HepG2 (cell line): ENCODE results near the gene LSMEM2. TPM values are rescaled to one million over a fixed set of nuclear protein-coding genes. Genes with fewer than 3 reads are reported as not detected.

Experiments
- CENPBD1 ChIP-seq: sonication (generic); formaldehyde crosslinking; IDR thresholded peaks from 2 replicates; pipeline ENCODE4 v1.8.0; 2022; ENCODE audit warnings: missing genetic modification reagents, low read depth, mild to moderate bottlenecking, borderline replicate concordance
- EP300 ChIP-seq, 3 experiments: sonication (generic) in 1 of 3; formaldehyde crosslinking in 1 of 3; IDR thresholded peaks; 2 replicates each; pipeline versions ENCODE4 v1.5.1 to v1.6.1; 2011 to 2020; ENCODE audit warnings: low read depth in 2 of 3, low read length in 2 of 3, borderline replicate concordance in 1 of 3, improper control_type of control experiment in 1 of 3, mild to moderate bottlenecking in 1 of 3, missing genetic modification reagents in 1 of 3, moderate library complexity in 1 of 3
- HNF4G ChIP-seq, 2 experiments: sonication (generic) in 1 of 2; formaldehyde crosslinking in 1 of 2; IDR thresholded peaks; 2 replicates each; pipeline versions ENCODE4 v1.4.0 to v1.6.1; 2011 to 2020; ENCODE audit warnings: borderline replicate concordance in 2 of 2, low read depth in 2 of 2, mild to moderate bottlenecking in 2 of 2, low read length in 1 of 2, missing genetic modification reagents in 1 of 2, moderate library complexity in 1 of 2
- KLF12 ChIP-seq: sonication (generic); formaldehyde crosslinking; IDR thresholded peaks from 2 replicates; pipeline ENCODE4 v1.4.0; 2020; ENCODE audit warnings: missing genetic modification reagents, borderline replicate concordance
- MAF1 ChIP-seq: sonication (generic); formaldehyde crosslinking; IDR thresholded peaks from 2 replicates; pipeline ENCODE4 v1.5.0; 2020; ENCODE audit warnings: missing genetic modification reagents, borderline replicate concordance
- MAZ ChIP-seq, 2 experiments: sonication (generic) in 1 of 2; formaldehyde crosslinking in 1 of 2; IDR thresholded peaks; 2 replicates each; pipeline versions ENCODE4 v1.5.0 to v1.6.1; 2012 to 2020; ENCODE audit warnings: low read depth in 2 of 2, mild to moderate bottlenecking in 2 of 2, borderline replicate concordance in 1 of 2, improper control_type of control experiment in 1 of 2, low read length in 1 of 2, missing genetic modification reagents in 1 of 2, moderate library complexity in 1 of 2
- NONO ChIP-seq, 2 experiments: fragments of 450-650 bp in 1 of 2; sonication (generic) in 1 of 2; formaldehyde crosslinking in 1 of 2; IDR thresholded peaks in 1 of 2; conservative IDR thresholded peaks in 1 of 2; 2 replicates each; pipeline versions ENCODE4 v1.6.1 to v1.8.0; 2017 to 2022; ENCODE audit warnings: mild to moderate bottlenecking in 1 of 2, missing genetic modification reagents in 1 of 2, moderate library complexity in 1 of 2
- NRL ChIP-seq: sonication (generic); formaldehyde crosslinking; IDR thresholded peaks from 2 replicates; pipeline ENCODE4 v1.5.0; 2020; ENCODE audit warnings: missing genetic modification reagents, mild to moderate bottlenecking, moderate library complexity, borderline replicate concordance
- RFX3 ChIP-seq: IDR thresholded peaks from 2 replicates; pipeline ENCODE4 v1.6.1; 2016; ENCODE audit warnings: missing biosample characterization, missing genetic modification reagents
- RXRB ChIP-seq: IDR thresholded peaks from 2 replicates; pipeline ENCODE4 v1.6.1; 2016; ENCODE audit warnings: borderline replicate concordance, missing genetic modification reagents, missing compliant biosample characterization
- SMARCC2 ChIP-seq: fragments of 450-650 bp; IDR thresholded peaks from 2 replicates; pipeline ENCODE4 v1.6.1; 2017; ENCODE audit warnings: antibody characterized with exemption, mild to moderate bottlenecking
- SP5 ChIP-seq: IDR thresholded peaks from 2 replicates; pipeline ENCODE4 v1.6.1; 2016; ENCODE audit warnings: low read depth, borderline replicate concordance
- TGIF2 ChIP-seq: IDR thresholded peaks from 2 replicates; pipeline ENCODE4 v1.6.1; 2016; ENCODE audit warnings: control low read depth, missing compliant biosample characterization
- ZKSCAN1 ChIP-seq: fragments of 150-350 bp; IDR thresholded peaks from 2 replicates; pipeline ENCODE4 v1.6.1; 2014; ENCODE audit warnings: low read length
- ZNF207 ChIP-seq: fragments of 450-650 bp; IDR thresholded peaks from 2 replicates; pipeline ENCODE4 v1.6.1; 2016; ENCODE audit warnings: antibody characterized with exemption, borderline replicate concordance
- ZNF235 ChIP-seq: sonication (generic); formaldehyde crosslinking; IDR thresholded peaks from 2 replicates; pipeline ENCODE4 v1.8.1; 2023; ENCODE audit warnings: mild to moderate bottlenecking, missing genetic modification reagents, borderline replicate concordance
- ZNF562 ChIP-seq: sonication (generic); formaldehyde crosslinking; IDR thresholded peaks from 2 replicates; pipeline ENCODE4 v1.8.0; 2022; ENCODE audit warnings: missing genetic modification reagents, borderline replicate concordance
- ZNF616 ChIP-seq: sonication (generic); formaldehyde crosslinking; IDR thresholded peaks from 2 replicates; pipeline ENCODE4 v1.5.0; 2020; ENCODE audit warnings: low read depth, mild to moderate bottlenecking, missing genetic modification reagents
- ZNF724P ChIP-seq: sonication (generic); formaldehyde crosslinking; IDR thresholded peaks from 2 replicates; pipeline ENCODE4 v1.8.0; 2022; ENCODE audit warnings: missing genetic modification reagents, borderline replicate concordance
- ZSCAN12 ChIP-seq: sonication (generic); formaldehyde crosslinking; IDR thresholded peaks from 2 replicates; pipeline ENCODE4 v1.9.0; 2021; ENCODE audit warnings: mild to moderate bottlenecking, missing genetic modification reagents
- polyA plus RNA-seq, 8 experiments: library from polyadenylated mRNA; depleted of rRNA in 3 of 8; stranded (reverse) in 7 of 8; unstranded in 1 of 8; fragments of >200 nt; fragmentation: Illumina TruSeq in 4 of 8; extraction: Trizol in 4 of 8; gene quantifications; 2 replicates each; pipeline versions ENCODE4 v1.2.1 to v1.2.3, GENCODE V29; 2011 to 2016; ENCODE audit warnings: low read depth in 4 of 8, missing spikeins in 1 of 8, mixed read lengths in 1 of 8; ENCODE audit not compliant: insufficient read depth in 1 of 8
- total RNA-seq, 5 experiments: library from RNA; depleted of rRNA; stranded (reverse); fragments of >200 nt; fragmentation: Illumina TruSeq; extraction: Trizol; gene quantifications; 2 replicates each; pipeline ENCODE4 v1.2.3, GENCODE V29; 2016; ENCODE audit warnings: low read depth in 1 of 5
- TF ChIP-seq, protein P1 (sequence below): IDR thresholded peaks from 2 replicates; pipeline ENCODE4 v1.6.1; 2016; ENCODE audit warnings: low read depth, borderline replicate concordance

LSMEM2 gene
- total and polyA plus RNA-seq, 2 of the 13 experiments (the other 11 are each of a cell fraction or from before 2014, with no cell fraction given): 0.07 to 0.41 TPM

GRCh38 chr3:50303013-50303815 is 24.3 kb downstream of the LSMEM2 start, which contains the start of gene HYAL1 (continued):
- TF ChIP-seq SP5 (CRISPR knock-in tag) (peak; percentile 76), CENPBD1 (CRISPR knock-in tag) (no peak), ZNF235 (CRISPR knock-in tag) (peak; percentile 66; the same call in 1 of the 2 replicates), SMARCC2 (no peak), MAZ (IDR thresholded peaks at IDR 0.05; ENCODE audit: borderline replicate concordance, low read depth, low read length) (peak; percentile 79), MAZ (CRISPR knock-in tag; IDR thresholded peaks at IDR 0.05; ENCODE audit: low read depth) (peak; percentile 88), TGIF2 (CRISPR knock-in tag) (no peak; the same call in 1 of the 2 replicates), EP300 (IDR thresholded peaks at IDR 0.05; ENCODE audit: low read depth in 2 of 2, low read length in 2 of 2) (0 out of 4 replicates have a peak, but pooled peaks have one; percentile 5 to 14), EP300 (CRISPR knock-in tag; IDR thresholded peaks at IDR 0.05; ENCODE audit: borderline replicate concordance) (no peak), KLF12 (CRISPR knock-in tag) (no peak; the same call in 1 of the 2 replicates), ZKSCAN1 (0 out of 2 replicates have a peak, but pooled peaks have one; percentile 27), MAF1 (peak; percentile 70; the same call in 1 of the 2 replicates), RXRB (CRISPR knock-in tag) (peak; percentile 34; the same call in 1 of the 2 replicates), RFX3 (CRISPR knock-in tag) (no peak), ZSCAN12 (CRISPR knock-in tag) (peak; percentile 68; the same call in 1 of the 2 replicates), HNF4G (IDR thresholded peaks at IDR 0.05; ENCODE audit: borderline replicate concordance, low read depth, low read length) (peak; percentile 28; the same call in 1 of the 2 replicates), HNF4G (CRISPR knock-in tag; IDR thresholded peaks at IDR 0.05; ENCODE audit: borderline replicate concordance, low read depth) (peak; percentile 60; the same call in 1 of the 2 replicates), ZNF616 (CRISPR knock-in tag) (peak; percentile 37; the same call in 1 of the 2 replicates), ZNF207 (no peak), NONO (IDR thresholded peaks at IDR 0.05) (no peak), NONO (CRISPR knock-in tag; conservative IDR thresholded peaks at IDR 0.05) (no peak; the same call in 1 of the 2 replicates), NRL (CRISPR knock-in tag) (no peak; the same call in 1 of the 2 replicates), ZNF724P (CRISPR knock-in tag) (peak; percentile 87; the same call in 1 of the 2 replicates), ZNF562 (CRISPR knock-in tag) (no peak)
- TF ChIP-seq, protein P1, sequence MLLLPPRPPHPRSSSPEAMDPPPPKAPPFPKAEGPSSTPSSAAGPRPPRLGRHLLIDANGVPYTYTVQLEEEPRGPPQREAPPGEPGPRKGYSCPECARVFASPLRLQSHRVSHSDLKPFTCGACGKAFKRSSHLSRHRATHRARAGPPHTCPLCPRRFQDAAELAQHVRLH: 0 out of 2 replicates have a peak, but pooled peaks have one; percentile 12
